ENCODE results near the gene CD2. TPM values are rescaled to one million over a fixed set of nuclear protein-coding genes. Genes with fewer than 3 reads are reported as not detected.

The CD2 gene
- total RNA-seq, 4 donors from 2014 or later: 0.42 to 4.3 (median 0.90) TPM

GRCh38 chr1:116765962-116766361 is 11.7 kb downstream of the CD2 start:
- no peaks in the 10 kb centered on the region for H3K36me3 ChIP-seq
- intact Hi-C loops (cut with DNase I): no loop called here

GRCh38 chr1:116766616-116767469 is 12.6 kb downstream of the CD2 start:
- intact Hi-C loops (cut with DNase I): no loop called here
- no peak overlapping the region for H3K4me3 ChIP-seq
- H3K27ac ChIP-seq (replicated peaks in 1 of 4): no peak overlapping the region
- WGBS: 87% methylated on average over 13 of the region's 13 CpGs
- no peak for DNase-seq (ENCODE audit: extremely low spot score)
- H3K9me3 ChIP-seq: no peaks in the 10 kb centered on the region
- peaks cover 0 to 15% (median 6%) of the 10 kb centered on the region in 4 donors for H3K4me1 ChIP-seq
- TF ChIP-seq EP300 (IDR thresholded peaks at IDR 0.05) (no peak), POLR2A (IDR thresholded peaks at IDR 0.05; ENCODE audit: low read depth) (no peak), POLR2AphosphoS5 (IDR thresholded peaks at IDR 0.05) (no peak)
- TF ChIP-seq, protein P1, sequence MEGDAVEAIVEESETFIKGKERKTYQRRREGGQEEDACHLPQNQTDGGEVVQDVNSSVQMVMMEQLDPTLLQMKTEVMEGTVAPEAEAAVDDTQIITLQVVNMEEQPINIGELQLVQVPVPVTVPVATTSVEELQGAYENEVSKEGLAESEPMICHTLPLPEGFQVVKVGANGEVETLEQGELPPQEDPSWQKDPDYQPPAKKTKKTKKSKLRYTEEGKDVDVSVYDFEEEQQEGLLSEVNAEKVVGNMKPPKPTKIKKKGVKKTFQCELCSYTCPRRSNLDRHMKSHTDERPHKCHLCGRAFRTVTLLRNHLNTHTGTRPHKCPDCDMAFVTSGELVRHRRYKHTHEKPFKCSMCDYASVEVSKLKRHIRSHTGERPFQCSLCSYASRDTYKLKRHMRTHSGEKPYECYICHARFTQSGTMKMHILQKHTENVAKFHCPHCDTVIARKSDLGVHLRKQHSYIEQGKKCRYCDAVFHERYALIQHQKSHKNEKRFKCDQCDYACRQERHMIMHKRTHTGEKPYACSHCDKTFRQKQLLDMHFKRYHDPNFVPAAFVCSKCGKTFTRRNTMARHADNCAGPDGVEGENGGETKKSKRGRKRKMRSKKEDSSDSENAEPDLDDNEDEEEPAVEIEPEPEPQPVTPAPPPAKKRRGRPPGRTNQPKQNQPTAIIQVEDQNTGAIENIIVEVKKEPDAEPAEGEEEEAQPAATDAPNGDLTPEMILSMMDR (IDR thresholded peaks at IDR 0.05): no peak
- no peaks in the 10 kb centered on the region for H3K27me3 ChIP-seq
- no peaks in the 10 kb centered on the region for H3K36me3 ChIP-seq

More at GRCh38 chr1:116765962-116766361, 11.7 kb downstream of the CD2 start:
- Histone ChIP-seq H3K27ac (replicated peaks in 1 of 4) (no peak overlapping the region), H3K9me3 (no peaks in the 10 kb centered on the region), H3K4me3 (no peak overlapping the region), H3K4me1 (peaks cover 0 to 15% (median 6%) of the 10 kb centered on the region in 4 donors), H3K27me3 (no peaks in the 10 kb centered on the region)
- TF ChIP-seq POLR2A (IDR thresholded peaks at IDR 0.05; ENCODE audit: low read depth) (no peak), EP300 (IDR thresholded peaks at IDR 0.05) (no peak), POLR2AphosphoS5 (IDR thresholded peaks at IDR 0.05) (no peak)
- TF ChIP-seq, protein P1 (IDR thresholded peaks at IDR 0.05): no peak
- WGBS: 100% methylated on average over 2 of the region's 4 CpGs
- no peak for DNase-seq (ENCODE audit: extremely low spot score)

GRCh38 chr1:116767782-116768382 is 13.7 kb downstream of the CD2 start:
- WGBS: 94% methylated on average over 5 of the region's 5 CpGs
- no peaks in the 10 kb centered on the region for H3K27me3 ChIP-seq
- TF ChIP-seq EP300 (IDR thresholded peaks at IDR 0.05): no peak
- no peak for TF ChIP-seq POLR2A (IDR thresholded peaks at IDR 0.05; ENCODE audit: low read depth)
- TF ChIP-seq POLR2AphosphoS5 (IDR thresholded peaks at IDR 0.05): no peak
- TF ChIP-seq, protein P1 (IDR thresholded peaks at IDR 0.05): no peak
- no peak overlapping the region for H3K27ac ChIP-seq (replicated peaks in 1 of 4)
- no peak for DNase-seq (ENCODE audit: extremely low spot score)
- intact Hi-C loops (cut with DNase I): no loop called here
- H3K4me1 ChIP-seq: peaks cover 0 to 11% (median 5%) of the 10 kb centered on the region in 4 donors
- H3K9me3 ChIP-seq: no peaks in the 10 kb centered on the region
- H3K4me3 ChIP-seq: no peak overlapping the region
- no peaks in the 10 kb centered on the region for H3K36me3 ChIP-seq

- no peaks in the 10 kb centered on the region for H3K36me3 ChIP-seq
Observed at GRCh38 chr1:116768416-116769103, 14.3 kb downstream of the CD2 start.

More at GRCh38 chr1:116768416-116769103, 14.3 kb downstream of the CD2 start:
- H3K27me3 ChIP-seq: no peaks in the 10 kb centered on the region
- TF ChIP-seq POLR2AphosphoS5 (IDR thresholded peaks at IDR 0.05) (no peak), POLR2A (IDR thresholded peaks at IDR 0.05; ENCODE audit: low read depth) (no peak), EP300 (IDR thresholded peaks at IDR 0.05) (no peak)
- TF ChIP-seq, protein P1 (IDR thresholded peaks at IDR 0.05): no peak
- no peak overlapping the region for H3K27ac ChIP-seq (replicated peaks in 1 of 4)
- no peak for DNase-seq (ENCODE audit: extremely low spot score)
- peaks cover 0 to 5% (median 2%) of the 10 kb centered on the region in 4 donors for H3K4me1 ChIP-seq
- intact Hi-C loops (cut with DNase I): no loop called here
- 95% methylated on average over 13 of the region's 13 CpGs for WGBS
- H3K9me3 ChIP-seq: peaks cover 0 to 3% (median 0%) of the 10 kb centered on the region in 4 donors
- H3K4me3 ChIP-seq: no peak overlapping the region

All from esophagus muscularis mucosa (tissue), 4 donors.